Stimulated activated CD4-positive, alpha-beta T cell treated with anti-CD3 and anti-CD28 coated beads, Interleukin-1b, Interleukin-23, amount 100 ng/mL, for 48 hours (primary cell): ENCODE measurements around the gene SLC13A2.

Experiments used
- DNase-seq: peaks from one replicate; pipeline ENCODE4 v3.0.0-alpha.2; 2020

SLC13A2 gene

GRCh38 chr17:28471531-28472342 is 1.7 kb upstream of the SLC13A2 start:
- DNase-seq: no peak

GRCh38 chr17:28472871-28473497 is 460 bp upstream of the SLC13A2 start:
- DNase-seq: no peak

- no peak for DNase-seq
These were observed 677 bp downstream of the SLC13A2 start for GRCh38 chr17:28474111-28474531.

DNA sequence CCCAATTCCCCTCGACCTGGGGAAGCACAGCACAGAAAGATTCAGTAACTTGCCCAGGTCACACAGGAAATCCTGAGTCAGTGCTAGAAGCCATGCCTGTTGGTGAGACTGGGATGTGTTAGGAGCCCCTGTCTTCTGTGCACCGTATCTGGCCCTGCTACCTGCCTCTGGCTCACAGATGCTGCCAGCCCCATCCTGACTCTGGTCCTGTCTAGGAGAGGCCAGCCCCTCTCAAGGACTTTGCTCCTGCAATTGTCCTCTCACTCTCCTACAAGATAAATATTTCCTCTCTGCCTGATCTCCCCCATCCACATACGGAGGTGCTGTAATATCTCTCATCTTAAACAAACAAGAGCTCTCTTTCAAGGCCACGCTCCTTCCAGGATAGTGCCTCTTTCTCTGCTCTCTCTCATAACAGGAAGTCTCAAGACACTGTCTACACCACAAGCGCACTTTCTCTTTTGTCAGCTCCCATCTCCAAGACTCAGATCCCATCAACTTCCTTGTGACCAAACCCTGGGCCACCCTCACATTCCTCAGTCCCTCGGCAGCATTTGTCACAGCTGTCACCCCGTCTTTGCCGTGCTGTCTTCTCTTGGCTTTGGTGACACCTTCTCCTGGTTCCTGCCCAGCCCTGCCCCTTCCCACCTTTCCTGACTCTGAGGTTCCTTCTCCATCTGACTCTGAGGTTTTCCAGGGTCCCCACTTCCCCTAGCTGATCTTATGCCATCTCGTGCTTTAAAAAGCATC is 1.9 kb downstream of the SLC13A2 start:
- no peak for DNase-seq

- DNase-seq: no peak
These were observed 2.8 kb downstream of the SLC13A2 start for GRCh38 chr17:28476076-28476865.

DNA sequence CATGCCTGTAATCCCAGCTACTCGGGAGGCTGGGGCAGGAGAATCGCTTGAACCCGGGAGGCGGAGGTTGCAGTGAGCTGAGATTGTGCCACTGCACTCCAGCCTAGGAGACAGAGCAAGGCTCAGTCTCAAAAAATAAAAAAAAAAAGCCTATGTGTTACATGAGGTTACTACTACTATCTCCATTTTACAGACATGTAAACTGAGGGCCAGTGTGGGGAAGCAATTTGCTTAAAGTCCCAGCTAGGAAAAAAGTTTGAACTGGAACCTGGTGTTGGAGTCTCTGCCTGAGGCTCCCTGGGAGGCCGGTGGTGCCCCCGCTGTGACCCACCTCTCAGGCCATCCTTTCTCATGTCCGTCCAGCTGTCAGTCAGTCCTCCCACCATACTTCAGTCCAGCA is 4.5 kb downstream of the SLC13A2 start:
- DNase-seq: no peak

GRCh38 chr17:28478712-28479615 is 5.5 kb downstream of the SLC13A2 start:
- no peak for DNase-seq

DNA sequence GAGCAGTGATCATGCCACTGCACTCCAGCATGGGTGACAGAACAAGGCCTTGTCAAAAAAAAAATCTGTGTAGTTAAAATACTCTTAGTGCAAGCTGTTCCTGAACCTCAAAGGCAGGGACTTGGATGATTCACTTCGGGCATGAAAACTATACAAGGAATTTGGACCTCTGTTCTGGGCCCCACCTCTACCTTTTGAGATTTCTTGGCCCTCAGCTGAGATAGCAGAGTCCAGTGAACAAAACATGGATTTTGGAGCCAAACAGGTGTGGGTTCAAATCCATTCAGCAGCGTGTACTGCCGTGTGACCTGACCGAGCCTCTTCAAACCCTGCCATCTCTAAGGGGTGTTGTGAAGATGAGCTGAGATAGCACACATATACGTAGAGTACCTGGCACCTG is 6.8 kb downstream of the SLC13A2 start:
- no peak for DNase-seq

- no peak for DNase-seq
These were observed 7.5 kb downstream of the SLC13A2 start for GRCh38 chr17:28480799-28481571.

DNA sequence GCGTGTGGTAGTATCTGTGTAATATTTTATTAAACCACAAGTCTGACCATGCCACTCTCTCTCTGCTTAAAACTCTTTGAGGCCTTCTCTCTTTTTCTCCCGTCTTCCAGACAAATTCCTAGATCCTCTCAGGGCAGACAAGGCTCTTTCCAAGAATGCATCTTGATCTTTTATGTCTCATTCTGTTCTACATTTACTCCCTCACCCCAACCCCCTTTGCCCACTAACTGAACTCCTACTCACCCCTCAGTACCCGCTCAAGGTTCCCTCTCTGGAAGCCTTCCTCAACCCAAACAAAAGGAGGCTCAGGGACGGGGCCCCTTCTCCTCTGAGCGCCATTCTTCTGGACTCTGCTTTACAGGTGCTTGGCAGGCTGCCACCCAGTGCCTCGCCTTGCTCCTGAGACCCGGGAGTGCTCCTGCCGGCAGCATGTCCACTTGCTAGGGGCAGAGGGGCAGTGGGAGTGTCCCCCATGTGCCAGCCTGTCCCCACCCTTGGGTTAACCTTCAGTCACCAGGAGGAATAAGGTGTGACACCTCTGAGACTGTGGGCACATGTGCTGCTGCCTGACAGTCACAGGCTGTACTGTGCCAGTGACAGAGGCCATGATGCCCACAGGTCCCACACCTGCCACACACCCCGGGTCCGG is 9.2 kb downstream of the SLC13A2 start:
- DNase-seq: no peak

- no peak for DNase-seq
These were observed 10.9 kb downstream of the SLC13A2 start for GRCh38 chr17:28484296-28484695.

DNA sequence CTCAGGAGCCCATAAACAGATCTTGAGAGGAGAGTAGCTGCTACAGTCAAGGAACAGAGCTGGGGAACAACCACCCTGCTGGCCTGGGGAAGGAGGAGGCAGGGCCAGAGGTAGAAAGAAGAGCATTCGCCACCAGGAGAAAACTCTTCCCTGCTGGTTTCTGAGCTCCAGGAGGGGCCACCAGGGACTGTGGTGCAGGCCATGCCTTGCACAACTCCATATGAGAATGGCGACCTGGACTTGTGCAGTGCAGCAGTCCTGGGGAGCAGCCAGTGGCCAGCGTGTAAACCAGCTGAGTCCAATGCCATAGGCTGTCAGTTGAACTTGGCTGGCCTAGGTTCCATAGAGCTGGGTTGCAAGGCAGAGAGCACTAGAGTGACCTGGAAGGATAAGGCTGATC is 11.6 kb downstream of the SLC13A2 start:
- no peak for DNase-seq

DNA sequence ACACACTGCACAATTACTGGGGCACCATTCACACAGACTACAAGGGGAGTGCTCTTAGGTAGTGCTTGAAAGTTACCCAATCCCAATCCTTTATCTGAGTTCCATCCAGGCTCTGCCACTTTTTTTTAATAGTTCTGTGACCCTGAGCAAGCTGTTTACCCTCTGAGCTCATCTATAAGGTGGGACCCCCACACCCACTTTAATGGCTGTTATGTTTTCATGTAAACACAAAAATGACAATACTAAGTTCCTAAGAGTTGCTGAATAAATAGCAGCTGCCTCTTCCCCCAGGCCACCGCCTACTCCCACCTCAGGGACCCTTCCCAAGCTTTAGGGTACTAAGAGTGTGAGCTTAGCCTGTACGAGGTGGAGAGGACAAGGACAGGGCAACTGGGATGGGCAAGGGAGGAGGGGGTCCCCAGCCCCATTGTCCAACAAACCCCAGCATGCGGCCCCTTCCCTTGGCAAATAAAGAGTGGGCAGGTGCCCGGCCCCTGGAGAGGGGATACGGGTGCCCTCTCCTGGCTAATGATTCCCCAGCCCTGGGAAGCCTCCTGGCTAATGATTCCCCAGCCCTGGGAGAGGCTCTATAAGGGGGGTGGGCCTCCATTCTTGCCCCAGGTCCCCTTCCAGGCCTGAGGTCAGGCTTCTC is 14.6 kb downstream of the SLC13A2 start:
- no peak for DNase-seq

DNA sequence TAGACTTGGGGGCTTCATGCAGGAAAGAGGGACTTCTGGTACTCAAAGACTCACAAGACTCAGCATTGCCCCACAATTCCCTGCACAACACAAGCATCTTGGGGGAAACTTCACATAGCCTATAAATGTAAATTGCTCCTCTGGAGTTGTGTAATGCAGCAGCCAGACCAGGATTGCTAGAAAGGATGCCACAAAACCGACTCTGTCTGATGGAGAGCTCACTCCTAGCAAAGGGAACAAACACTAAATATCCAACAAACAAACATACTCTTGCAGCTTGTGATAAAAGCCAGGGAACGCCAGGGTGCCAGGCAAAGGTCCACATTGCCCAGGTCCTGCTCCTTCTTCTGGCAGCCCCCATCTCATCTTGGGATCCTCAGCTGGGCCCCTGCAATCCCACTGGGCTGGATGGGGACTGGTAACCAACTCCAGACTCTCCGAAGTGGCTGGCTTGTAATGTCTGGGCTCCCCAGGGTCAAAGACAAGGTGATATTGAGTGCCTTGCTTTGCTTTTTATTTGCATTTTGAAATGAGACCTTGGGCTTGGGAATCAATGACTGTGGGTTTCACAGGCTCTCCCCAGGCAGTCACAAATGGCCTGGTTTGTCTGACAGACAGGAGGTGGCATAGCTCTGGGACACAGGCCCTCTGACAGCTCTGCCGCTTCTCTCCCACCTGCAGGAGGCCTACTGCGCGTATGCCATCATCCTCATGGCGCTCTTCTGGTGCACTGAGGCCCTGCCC is 15.3 kb downstream of the SLC13A2 start:
- DNase-seq: no peak

- DNase-seq: no peak
These were observed 17.8 kb downstream of the SLC13A2 start for GRCh38 chr17:28491286-28491685.

DNA sequence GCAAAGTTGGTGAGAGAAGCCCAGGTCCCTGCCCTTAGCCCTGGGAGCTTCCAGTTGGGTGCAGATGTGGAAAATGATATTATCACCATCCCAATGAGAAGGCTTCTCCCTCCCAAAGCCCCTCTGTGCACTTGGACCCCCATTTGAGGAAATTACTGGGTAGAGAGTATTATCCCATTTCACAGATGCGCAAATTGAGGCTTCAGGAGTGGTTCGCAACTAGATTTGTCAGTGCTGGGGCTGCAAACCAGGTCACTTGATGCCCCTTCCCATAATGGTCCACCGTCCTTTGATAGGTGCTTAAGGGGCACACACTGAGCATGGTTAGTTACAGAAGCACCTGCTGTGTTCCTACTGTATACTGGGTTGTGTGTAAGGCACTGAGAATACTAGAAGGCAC is 18.4 kb downstream of the SLC13A2 start:
- no peak for DNase-seq

DNA sequence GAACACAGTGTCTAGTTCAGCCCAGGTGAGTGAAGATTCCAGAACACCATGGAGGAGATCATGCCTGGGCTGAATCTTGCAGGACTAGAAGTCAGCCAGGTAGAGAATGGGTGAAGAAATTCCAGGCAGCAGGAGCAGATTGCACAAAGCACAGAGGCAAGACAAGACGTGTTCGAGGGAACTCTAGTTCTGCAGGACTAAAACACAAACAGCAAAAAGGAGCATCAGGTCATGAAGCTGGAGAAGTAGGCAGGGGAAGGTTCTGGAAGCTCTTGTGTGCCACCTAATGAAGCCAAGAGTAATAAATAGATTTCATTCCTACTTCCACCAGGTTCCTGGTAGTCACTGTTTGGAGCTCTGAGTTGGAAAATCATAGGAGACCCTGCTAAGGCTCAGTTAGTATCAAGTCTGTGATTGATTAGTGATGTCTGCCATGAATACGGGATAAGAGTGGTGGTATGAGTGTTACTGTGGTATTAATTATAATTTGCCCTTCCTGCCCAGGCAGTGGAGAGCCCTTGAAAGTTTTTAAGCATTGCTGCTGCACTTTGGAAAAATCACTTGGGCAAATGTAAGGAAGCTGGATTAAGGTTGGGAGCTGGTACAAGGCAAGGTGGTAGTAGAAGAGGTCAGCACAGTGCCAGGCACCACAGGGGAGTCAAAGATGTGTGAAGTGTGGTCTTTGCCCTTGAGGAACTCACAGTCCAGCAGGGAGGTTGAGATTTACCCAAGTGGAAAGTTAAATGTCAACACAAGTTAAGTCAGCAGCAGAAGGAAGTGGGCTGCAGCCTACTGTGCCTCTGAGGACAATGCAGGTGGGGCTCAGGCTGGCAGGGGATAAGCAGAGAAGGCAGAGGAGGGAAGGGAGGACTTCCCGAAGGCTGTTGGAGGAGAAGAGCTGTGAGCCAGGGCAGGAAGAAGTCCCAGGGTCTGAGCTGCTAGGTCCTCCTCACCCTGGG is 19.2 kb downstream of the SLC13A2 start:
- no peak for DNase-seq

GRCh38 chr17:28493460-28493859 is 20.0 kb downstream of the SLC13A2 start:
- DNase-seq: no peak
